ENCODE measurements around the gene SCUBE1. TPM values are rescaled to one million over a fixed set of nuclear protein-coding genes. Genes with fewer than 3 reads are reported as not detected.
"Not testable (repeated sequence)": the region's sequence is repeated elsewhere in the genome, so short reads cannot be mapped to it uniquely, and the experiment has no call there.

The SCUBE1 gene
- total RNA-seq, 1 experiment from 2014 or later = not detected

DNA sequence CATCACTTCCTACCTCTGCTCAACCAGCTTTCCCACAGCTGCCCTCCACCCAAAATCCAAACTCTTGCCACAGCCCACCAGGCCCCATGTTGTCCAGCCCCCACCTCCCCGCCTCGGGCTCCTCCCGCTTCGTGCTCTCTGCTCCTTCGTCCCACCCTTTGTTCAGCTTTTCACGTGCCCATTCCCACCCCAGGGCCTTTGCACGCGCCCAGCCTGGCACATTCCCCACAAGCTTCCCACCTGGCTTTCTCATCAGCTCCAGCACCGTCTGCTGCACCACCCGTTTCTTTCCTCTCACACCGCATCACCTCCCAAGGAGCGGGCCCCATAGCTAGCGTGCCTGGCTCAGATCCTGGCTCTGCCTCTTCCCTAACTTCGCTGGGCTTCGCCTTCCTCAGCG, 54.8 kb downstream of the SCUBE1 start:
- CTCF ChIA-PET = no interaction called here
- TF ChIP-seq, protein P1, sequence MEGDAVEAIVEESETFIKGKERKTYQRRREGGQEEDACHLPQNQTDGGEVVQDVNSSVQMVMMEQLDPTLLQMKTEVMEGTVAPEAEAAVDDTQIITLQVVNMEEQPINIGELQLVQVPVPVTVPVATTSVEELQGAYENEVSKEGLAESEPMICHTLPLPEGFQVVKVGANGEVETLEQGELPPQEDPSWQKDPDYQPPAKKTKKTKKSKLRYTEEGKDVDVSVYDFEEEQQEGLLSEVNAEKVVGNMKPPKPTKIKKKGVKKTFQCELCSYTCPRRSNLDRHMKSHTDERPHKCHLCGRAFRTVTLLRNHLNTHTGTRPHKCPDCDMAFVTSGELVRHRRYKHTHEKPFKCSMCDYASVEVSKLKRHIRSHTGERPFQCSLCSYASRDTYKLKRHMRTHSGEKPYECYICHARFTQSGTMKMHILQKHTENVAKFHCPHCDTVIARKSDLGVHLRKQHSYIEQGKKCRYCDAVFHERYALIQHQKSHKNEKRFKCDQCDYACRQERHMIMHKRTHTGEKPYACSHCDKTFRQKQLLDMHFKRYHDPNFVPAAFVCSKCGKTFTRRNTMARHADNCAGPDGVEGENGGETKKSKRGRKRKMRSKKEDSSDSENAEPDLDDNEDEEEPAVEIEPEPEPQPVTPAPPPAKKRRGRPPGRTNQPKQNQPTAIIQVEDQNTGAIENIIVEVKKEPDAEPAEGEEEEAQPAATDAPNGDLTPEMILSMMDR (conservative IDR thresholded peaks at IDR 0.05) = no peak
- TF ChIP-seq EZH2 (IDR thresholded peaks at IDR 0.05; ENCODE audit: low read depth) = no peak
- H3K4me1 ChIP-seq (replicated peaks; ENCODE audit: insufficient read depth) = no peaks in the 10 kb centered on the region
- H3K4me2 ChIP-seq = no peak overlapping the region
- H3K4me3 ChIP-seq = no peak overlapping the region
- no peaks in the 10 kb centered on the region for H3F3A ChIP-seq (ENCODE audit: insufficient read depth, low read depth)
- H3K9me2 ChIP-seq (ENCODE audit: insufficient read depth) = no peaks in the 10 kb centered on the region
- POLR2A ChIA-PET (ENCODE audit: unreplicated experiment) = interaction anchor here (0.6 to 0.7 kb wide), 2 partner anchors 15 to 76 kb away, joined by 7 to 10 read pairs; no protein-coding TSS in a partner anchor
- H4K20me1 ChIP-seq (ENCODE audit: insufficient read depth) = no peaks in the 10 kb centered on the region; the same call in 1 of the 2 replicates
- H3K27ac ChIP-seq = no peak overlapping the region
- H3K9me3 ChIP-seq (ENCODE audit: insufficient read depth, low read depth) = no peaks in the 10 kb centered on the region
- intact Hi-C loops (cut with micrococcal nuclease; ENCODE audit: unreplicated experiment) = no loop called here
- H3K27me3 ChIP-seq (ENCODE audit: insufficient read depth, low read depth) = peaks cover 60% of the 10 kb centered on the region
- no TSS peak for BruUV-seq (replicated peaks)
- H3K79me2 ChIP-seq (ENCODE audit: low read depth) = no peaks in the 10 kb centered on the region
- no peak overlapping the region for H2AFZ ChIP-seq
- no peak for DNase-seq
- H3K36me3 ChIP-seq (ENCODE audit: low read depth) = no peaks in the 10 kb centered on the region

DNA sequence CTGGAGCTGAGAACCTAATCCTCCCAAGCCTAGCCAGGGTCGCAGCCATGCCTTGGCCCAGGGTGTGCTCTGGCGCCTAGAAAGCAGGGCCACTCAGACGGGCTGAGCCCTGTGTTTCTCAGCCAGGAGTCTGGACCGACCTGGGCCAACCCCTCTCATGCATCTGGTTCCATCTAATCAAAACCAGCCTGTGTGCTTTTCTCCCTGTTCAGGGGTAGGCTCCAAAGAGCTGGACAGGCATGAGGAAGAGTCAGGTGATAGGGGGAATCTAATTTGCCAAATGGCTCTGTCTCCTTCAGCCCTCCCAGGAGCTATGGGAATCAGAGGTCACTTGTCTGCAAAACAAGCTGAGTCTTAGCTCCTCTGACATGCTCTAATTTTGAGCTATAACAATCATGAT, 55.7 kb downstream of the SCUBE1 start:
- H3K4me1 ChIP-seq (replicated peaks; ENCODE audit: insufficient read depth) = no peaks in the 10 kb centered on the region
- BruUV-seq (replicated peaks) = no TSS peak
- intact Hi-C loops (cut with micrococcal nuclease; ENCODE audit: unreplicated experiment) = no loop called here
- POLR2A ChIA-PET (ENCODE audit: unreplicated experiment) = no interaction called here
- no peak for DNase-seq
- no peaks in the 10 kb centered on the region for H3K36me3 ChIP-seq (ENCODE audit: low read depth)
- no peaks in the 10 kb centered on the region for H3K9me3 ChIP-seq (ENCODE audit: insufficient read depth, low read depth)
- no peak overlapping the region for H3K4me3 ChIP-seq
- no peaks in the 10 kb centered on the region for H3K9me2 ChIP-seq (ENCODE audit: insufficient read depth)
- CTCF ChIA-PET = no interaction called here
- H3K27me3 ChIP-seq (ENCODE audit: insufficient read depth, low read depth) = peaks cover 66% of the 10 kb centered on the region
- H3K4me2 ChIP-seq = no peak overlapping the region
- no peaks in the 10 kb centered on the region for H3F3A ChIP-seq (ENCODE audit: insufficient read depth, low read depth)
- H2AFZ ChIP-seq = no peak overlapping the region
- TF ChIP-seq, protein P1 (conservative IDR thresholded peaks at IDR 0.05) = no peak
- TF ChIP-seq EZH2 (IDR thresholded peaks at IDR 0.05; ENCODE audit: low read depth) = no peak
- no peak overlapping the region for H3K27ac ChIP-seq
- no peaks in the 10 kb centered on the region for H3K79me2 ChIP-seq (ENCODE audit: low read depth)
- no peaks in the 10 kb centered on the region; the same call in 1 of the 2 replicates for H4K20me1 ChIP-seq (ENCODE audit: insufficient read depth)

DNA sequence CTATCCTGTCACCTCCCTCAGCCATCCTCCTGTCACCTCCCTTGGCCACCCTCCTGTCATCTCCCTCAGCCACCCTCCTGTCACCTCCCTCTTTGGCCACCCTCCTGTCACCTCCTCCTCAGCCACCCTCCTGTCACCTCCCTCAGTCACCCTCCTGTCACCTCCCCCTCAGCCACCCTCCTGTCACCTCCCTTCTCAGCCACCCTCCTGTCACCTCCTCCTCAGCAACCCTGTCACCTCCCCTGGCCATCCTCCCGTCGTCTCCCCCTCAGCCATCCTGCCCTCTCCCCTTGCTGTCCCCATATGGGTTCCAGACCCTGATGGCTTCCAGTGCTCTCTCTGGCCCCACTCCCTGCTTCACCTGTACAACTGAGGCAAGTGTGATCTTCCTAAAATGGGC, 61.8 kb downstream of the SCUBE1 start:
- H4K20me1 ChIP-seq (ENCODE audit: insufficient read depth) = no peaks in the 10 kb centered on the region
- H3K27ac ChIP-seq = no peak overlapping the region
- H3K36me3 ChIP-seq (ENCODE audit: low read depth) = no peaks in the 10 kb centered on the region
- intact Hi-C loops (cut with micrococcal nuclease; ENCODE audit: unreplicated experiment) = no loop called here
- TF ChIP-seq, protein P1 (conservative IDR thresholded peaks at IDR 0.05) = no peak
- no peak for TF ChIP-seq EZH2 (IDR thresholded peaks at IDR 0.05; ENCODE audit: low read depth)
- H3K27me3 ChIP-seq (ENCODE audit: insufficient read depth, low read depth) = peaks cover 43% of the 10 kb centered on the region
- ChIA-PET CTCF (no interaction called here), POLR2A (ENCODE audit: unreplicated experiment) (no interaction called here)
- no peak overlapping the region for H3K4me2 ChIP-seq
- no peaks in the 10 kb centered on the region for H3F3A ChIP-seq (ENCODE audit: insufficient read depth, low read depth)
- H3K4me3 ChIP-seq = no peak overlapping the region
- no TSS peak for BruUV-seq (replicated peaks)
- no peak overlapping the region for H2AFZ ChIP-seq
- no peaks in the 10 kb centered on the region for H3K9me2 ChIP-seq (ENCODE audit: insufficient read depth)
- no peaks in the 10 kb centered on the region for H3K4me1 ChIP-seq (replicated peaks; ENCODE audit: insufficient read depth)
- no peak for DNase-seq
- H3K79me2 ChIP-seq (ENCODE audit: low read depth) = no peaks in the 10 kb centered on the region
- no peaks in the 10 kb centered on the region for H3K9me3 ChIP-seq (ENCODE audit: insufficient read depth, low read depth)

DNA sequence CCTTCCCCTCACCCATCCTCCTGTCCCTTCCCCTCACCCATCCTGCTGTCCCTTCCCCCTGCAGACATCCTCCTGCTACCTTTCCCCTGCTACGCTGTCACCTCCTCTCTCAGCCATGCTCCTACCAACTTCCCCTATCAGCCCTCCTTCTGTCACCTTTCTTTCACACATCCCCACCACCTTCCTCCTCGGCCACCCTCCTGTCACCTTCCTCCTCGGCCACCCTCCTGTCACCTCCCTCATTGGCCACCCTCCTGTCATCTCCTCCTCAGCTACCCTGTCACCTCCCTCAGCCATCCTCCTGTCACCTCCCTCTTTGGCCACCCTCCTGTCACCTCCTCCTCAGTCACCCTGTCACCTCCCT, 62.7 kb downstream of the SCUBE1 start:
- H3K79me2 ChIP-seq (ENCODE audit: low read depth); H2AFZ ChIP-seq; POLR2A ChIA-PET (ENCODE audit: unreplicated experiment); BruUV-seq (replicated peaks); H3K36me3 ChIP-seq (ENCODE audit: low read depth); H3K4me3 ChIP-seq; H3K4me2 ChIP-seq; CTCF ChIA-PET; H3K4me1 ChIP-seq (replicated peaks; ENCODE audit: insufficient read depth); H3F3A ChIP-seq (ENCODE audit: insufficient read depth, low read depth); intact Hi-C loops (cut with micrococcal nuclease; ENCODE audit: unreplicated experiment); H3K27ac ChIP-seq; H4K20me1 ChIP-seq (ENCODE audit: insufficient read depth); H3K9me3 ChIP-seq (ENCODE audit: insufficient read depth, low read depth); H3K9me2 ChIP-seq (ENCODE audit: insufficient read depth); DNase-seq: not testable (repeated sequence)
- H3K27me3 ChIP-seq (ENCODE audit: insufficient read depth, low read depth) = peaks cover 35% of the 10 kb centered on the region

All from PC-9 (cell line).